ENCODE measurements around the gene PTPN23.
"Not testable (repeated sequence)": the region's sequence is repeated elsewhere in the genome, so short reads cannot be mapped to it uniquely, and the experiment has no call there.

Gene PTPN23

DNA sequence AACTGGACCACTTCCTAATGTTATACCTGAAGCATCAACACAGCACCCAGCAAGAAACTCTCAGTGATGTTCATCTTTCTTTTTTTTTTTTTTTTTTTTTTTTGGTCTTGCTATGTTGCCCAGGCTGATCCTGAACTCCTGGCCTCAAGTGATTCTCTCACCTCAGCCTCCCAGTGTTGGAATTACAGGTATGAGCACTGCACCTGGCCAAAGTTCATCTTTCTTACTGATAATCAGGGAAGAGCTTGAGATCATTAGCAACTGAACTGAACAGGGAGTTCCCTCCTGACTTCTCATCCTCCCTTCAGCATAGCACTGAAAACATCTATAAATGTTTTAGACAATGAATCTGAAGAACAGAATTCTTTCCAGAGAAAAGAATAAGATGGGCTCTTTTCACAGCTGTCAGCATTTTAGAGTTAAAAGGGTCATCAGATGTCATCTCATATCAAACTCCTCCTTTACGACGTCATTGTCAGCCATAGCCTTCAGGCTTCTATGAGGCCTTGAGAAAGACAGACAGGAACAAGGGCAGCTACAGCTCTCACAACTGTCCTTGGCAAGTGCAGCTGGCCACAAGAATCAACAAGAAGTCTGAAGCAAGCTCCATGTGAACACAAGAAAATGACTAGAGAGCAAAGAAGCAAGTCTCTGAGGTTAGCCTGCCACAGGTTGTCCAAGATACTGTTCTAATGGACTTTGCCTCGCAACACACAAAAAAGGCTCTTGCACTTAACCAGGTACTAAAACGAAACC is 61.2 kb downstream of the PTPN23 start:
- no peak for DNase-seq (ENCODE audit: low read depth in 2 of 2)

DNA sequence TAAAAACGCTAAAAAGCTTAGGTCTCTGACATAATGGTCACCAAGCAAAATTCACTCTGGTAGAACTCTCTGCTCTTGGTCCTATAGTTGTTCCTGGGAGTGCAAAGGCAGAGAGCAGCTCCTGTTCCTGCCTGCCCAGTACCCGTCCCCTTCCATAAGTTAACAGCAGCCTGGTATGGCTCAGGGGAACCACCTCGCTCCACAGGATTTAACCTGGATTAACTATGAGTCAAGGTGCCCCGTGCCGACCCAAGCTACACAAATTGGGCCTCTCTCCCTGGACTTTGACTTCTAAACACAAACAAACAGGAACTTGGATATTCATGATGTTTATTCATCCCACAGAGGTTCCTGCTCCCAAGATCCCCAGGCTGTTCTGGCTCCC is 62.8 kb downstream of the PTPN23 start:
- DNase-seq (ENCODE audit: low read depth in 2 of 2): no peak

GRCh38 chr3:47444103-47444502 is 63.3 kb downstream of the PTPN23 start:
- no peak for DNase-seq (ENCODE audit: low read depth in 2 of 2)

GRCh38 chr3:47452453-47453215 is 71.8 kb downstream of the PTPN23 start:
- DNase-seq (ENCODE audit: low read depth in 2 of 2): no peak

- DNase-seq (ENCODE audit: low read depth in 2 of 2): no peak
These were observed 75.1 kb downstream of the PTPN23 start for GRCh38 chr3:47455806-47456452.

GRCh38 chr3:47456984-47457383 is 76.2 kb downstream of the PTPN23 start:
- no peak for DNase-seq (ENCODE audit: low read depth in 2 of 2)

DNA sequence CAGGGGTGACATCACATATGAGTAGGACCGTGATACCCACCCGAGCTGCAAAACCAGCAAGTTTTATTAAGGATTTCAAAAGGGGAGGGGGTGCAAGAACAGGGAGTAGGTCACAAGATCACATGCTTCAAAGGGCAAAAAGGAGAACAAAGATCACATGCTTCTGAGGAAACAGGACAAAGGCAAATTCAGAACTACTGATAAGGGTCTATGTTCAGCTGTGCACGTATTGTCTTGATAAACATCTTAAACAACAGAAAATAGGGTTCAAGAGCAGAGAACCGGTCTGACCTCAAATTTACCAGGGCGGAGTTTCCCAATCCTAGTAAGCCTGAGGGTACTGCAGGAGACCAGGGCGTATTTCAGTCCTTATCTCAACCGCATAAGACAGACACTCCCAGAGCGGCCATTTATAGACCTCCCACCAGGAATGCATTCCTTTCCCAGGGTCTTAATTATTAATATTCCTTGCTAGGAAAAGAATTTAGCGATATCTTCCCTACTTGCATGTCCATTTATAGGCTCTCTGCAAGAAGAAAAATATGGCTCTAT is 78.8 kb downstream of the PTPN23 start:
- DNase-seq (ENCODE audit: low read depth in 2 of 2): not testable (repeated sequence)

Data from stimulated activated CD8-positive, alpha-beta memory T cell treated with anti-CD3 and anti-CD28 coated beads, Interleukin-15, amount 100 ng/mL, for 4 hours (primary cell).